CD4-positive, alpha-beta T cell treated with Interleukin-17A for 1 hour (primary cell): Measurements from ENCODE around the gene BTBD16.

Source experiments
- DNase-seq: peaks from one replicate; pipeline ENCODE4 v3.0.0-alpha.2; 2020

The BTBD16 gene

GRCh38 chr10:122323941-122324675 is 53.0 kb downstream of the BTBD16 start:
- no peak for DNase-seq

DNA sequence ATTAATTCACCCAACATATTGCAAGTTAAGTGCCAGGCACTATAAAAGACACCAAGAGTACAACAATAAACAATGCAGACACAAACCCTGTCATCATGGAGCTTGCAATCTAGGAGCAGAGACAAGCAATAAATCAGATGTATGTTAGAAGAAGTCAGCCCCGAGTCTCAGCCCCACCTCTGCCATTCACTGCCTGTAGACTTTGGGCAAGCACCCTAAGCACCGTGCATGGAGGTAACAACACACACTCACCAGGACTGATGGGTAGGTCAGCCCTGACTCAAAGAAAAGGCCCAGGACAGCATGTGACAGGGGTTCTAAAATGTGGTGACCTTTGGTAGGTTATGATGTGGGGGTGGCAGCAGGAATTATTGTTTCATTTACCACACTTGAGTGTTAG is 54.1 kb downstream of the BTBD16 start:
- no peak for DNase-seq

- DNase-seq, result no peak
Measured at GRCh38 chr10:122326385-122326784, 55.3 kb downstream of the BTBD16 start.

DNA sequence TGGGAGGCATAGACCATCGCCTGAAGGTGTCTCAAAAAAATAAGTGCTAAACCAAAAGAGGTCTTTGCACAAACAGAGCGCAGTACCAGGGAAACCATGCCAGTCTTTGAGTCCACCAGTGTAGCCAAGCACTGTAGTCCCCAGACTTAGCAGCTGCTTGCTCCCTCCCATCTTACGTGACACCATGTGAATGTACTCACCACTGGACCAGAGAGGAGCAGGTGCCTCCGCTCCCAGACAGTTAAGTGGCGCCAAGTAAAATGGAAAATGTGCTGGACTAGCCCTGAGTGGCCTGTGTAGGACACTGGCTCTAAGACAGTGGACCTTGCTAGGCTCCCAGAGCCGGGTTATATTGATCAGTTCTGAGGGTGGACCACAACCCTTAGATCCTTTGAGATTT is 55.7 kb downstream of the BTBD16 start:
- no peak for DNase-seq

GRCh38 chr10:122327237-122328206 is 56.4 kb downstream of the BTBD16 start:
- no peak for DNase-seq

GRCh38 chr10:122328676-122329075 is 57.6 kb downstream of the BTBD16 start:
- DNase-seq, result no peak

GRCh38 chr10:122329416-122329815 is 58.3 kb downstream of the BTBD16 start:
- DNase-seq, result no peak

- no peak for DNase-seq
Measured at GRCh38 chr10:122331100-122331499, 60.0 kb downstream of the BTBD16 start.

GRCh38 chr10:122331615-122332446 is 60.7 kb downstream of the BTBD16 start:
- no peak for DNase-seq

- DNase-seq, result no peak
Measured at GRCh38 chr10:122333037-122333436, 61.9 kb downstream of the BTBD16 start.

DNA sequence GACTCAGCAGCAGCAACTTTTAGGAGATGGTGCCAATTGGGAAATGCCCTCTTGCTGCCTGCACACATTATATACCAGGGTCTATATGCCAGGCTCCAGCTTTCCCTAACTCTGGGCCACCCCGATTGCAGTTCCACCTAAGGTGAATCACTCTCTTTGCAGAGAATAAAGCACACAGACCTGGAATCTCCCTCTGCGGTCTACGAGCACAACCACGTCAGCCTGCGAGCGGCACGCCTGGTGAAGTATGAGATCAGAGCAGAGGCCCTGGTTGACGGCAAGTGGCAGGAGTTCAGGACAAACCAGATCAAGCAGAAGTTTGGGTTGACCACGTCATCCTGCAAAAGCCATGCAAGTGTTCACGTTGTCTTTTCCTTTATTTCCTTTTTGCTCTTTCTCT is 65.2 kb downstream of the BTBD16 start:
- DNase-seq, result no peak

GRCh38 chr10:122336961-122337360 is 65.9 kb downstream of the BTBD16 start:
- DNase-seq, result no peak

DNA sequence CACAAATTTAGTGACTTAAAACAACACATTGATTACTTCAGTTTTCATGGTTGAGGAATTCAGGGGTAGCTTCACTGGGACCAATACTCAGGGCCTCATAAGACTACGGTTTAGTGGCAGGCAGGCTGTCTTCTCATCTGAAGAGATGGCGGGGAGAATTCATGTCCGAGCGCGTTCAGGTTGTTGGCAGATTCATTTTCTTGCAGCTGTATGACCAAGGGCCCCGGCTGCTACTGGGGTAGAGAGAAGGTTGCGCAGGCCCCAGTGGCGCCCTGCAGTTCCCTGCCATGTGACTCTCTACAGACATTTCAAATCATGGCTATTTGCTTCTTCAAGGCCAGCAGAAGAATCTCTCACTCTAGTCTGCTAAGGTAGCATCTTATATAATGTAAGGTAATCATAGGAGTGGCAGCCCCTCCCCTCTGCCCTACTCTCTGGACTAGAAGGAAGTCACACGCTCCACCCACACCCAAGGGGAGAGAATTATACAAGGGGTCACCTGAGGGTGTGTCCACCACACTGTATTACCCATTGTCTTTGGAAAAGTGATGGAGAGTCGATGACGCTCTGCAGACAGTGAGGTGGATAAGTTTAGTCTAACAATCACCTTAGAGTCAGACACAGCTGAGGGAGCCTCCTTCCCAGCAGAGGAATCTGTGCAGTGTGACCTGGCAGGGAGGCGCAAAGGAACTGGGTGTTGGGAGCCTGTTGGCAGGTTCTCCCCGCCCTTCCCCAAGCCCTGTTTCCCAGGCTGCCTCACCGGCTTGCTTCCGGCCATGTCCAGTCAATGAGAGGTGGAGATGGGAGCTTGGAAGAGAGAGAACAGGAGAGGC is 67.7 kb downstream of the BTBD16 start:
- DNase-seq, result no peak

DNA sequence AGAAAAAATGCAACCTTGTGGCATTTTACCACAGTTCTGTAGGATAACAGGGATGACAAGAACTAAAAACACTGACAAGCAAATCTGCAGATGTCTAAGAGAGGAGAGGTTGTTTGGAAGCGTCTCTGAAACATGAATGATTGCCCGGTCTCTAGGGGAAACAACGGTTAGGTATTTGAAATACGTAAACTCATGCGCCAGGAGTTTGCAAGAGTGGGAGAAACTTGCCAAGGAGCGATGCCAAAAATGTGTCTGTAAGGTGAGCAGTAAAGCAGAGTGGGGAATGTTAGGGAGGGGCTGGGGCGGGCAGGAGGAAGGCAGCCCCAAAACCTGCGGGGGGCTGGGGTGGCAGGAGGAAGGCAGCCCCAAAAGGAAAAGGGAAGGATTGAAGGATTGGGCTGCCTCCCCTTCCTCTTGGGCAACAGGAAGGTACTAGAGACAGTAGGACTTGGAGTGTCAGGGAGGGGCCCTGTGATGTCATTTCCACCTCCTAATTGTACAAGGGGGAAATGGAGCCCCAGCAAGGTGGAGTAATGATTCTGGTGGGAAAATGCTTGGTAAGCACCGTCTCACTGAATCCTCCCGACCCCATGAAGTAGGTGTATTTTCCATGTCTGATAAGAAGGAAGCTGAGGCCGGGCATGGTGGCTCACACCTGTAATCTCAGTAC is 70.2 kb downstream of the BTBD16 start:
- no peak for DNase-seq

DNA sequence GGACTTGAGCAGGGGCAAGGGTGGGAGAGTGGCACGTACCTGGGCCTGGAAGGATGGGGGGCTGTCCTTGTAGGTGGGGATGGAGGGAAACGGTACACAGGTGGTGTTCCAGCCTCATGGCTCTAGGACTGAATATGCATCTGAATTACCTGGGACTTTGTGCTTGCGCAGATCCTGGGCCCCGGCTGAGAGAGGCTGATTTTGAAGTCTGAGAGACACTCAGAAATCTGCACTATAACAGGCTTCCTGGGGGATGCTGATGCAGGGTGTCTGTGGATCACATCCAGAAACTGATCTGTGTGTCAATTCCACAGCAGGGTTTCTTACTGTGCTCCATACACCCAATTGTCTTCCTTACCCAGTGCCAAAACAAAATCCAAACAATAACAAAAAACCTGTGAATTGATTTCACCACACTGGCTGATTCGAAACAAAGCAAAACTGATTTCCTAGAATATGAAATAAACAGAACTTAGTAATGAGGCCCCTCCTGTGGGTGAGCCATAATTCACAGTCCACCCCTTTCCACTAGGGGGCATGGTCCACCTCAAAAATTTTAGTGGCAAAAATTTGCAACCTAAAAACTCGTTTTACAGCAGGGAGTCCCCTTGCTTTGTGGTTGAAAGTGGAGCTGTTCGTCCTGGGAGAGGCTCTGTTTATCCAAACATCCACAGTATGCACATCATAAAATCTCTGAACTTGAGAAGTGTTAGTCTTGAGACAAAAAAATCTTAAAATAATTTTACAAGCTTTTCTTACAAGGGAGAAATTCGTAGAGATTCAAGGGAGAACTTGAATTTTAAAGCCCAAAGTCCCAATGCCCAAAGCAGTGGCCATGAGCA is 71.4 kb downstream of the BTBD16 start:
- peak; percentile 78 for DNase-seq

DNA sequence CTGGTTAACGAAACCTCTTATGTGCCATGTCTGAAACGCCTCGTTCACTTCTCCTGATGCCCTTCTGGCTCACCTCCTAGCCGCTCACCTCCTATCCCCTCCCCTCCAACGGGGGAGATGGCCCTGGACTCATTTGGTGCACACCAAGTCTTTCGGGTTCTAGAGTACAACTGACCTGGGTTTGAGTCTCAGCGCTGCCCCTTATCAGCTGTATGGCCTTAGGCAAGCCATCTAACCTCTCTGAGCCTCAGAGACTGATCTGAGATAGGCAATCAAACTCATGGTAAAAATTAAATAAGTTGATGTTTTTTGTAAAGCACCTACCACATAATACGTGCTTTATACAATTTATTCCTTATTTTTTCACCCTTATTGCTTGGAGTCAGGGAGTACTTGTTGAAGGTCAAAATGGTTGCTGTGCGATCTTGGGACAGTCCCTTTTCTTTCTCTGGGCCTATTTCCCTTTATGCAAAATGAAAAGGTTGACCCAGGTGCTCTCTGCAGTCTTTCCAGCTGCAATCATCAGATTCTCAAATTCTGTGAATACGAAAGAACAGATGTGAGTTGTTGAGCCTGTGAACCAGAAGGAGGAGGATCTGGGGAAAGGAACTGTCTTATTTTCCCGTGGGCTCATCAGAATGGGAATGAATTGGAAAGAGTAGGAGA is 72.2 kb downstream of the BTBD16 start:
- DNase-seq, result no peak

DNA sequence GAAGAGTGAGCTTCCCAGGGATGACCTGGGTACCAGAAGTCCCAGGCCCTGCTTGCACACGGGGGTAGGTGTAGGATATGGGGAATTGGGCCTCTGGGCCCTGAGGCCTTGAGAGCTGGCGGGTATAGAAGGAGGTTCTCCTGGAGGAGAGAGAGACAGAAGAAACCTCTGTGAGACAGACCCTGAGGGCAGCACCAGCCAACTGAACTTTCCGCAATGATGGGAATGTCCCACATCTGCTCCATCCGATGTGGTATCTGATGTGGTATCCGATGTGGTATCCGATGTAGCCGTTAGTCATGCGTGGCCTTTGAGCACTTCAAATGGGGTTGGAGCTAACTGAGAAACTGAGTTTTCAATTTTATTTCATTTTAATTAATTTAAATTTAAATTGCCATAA is 72.8 kb downstream of the BTBD16 start:
- DNase-seq, result no peak

DNA sequence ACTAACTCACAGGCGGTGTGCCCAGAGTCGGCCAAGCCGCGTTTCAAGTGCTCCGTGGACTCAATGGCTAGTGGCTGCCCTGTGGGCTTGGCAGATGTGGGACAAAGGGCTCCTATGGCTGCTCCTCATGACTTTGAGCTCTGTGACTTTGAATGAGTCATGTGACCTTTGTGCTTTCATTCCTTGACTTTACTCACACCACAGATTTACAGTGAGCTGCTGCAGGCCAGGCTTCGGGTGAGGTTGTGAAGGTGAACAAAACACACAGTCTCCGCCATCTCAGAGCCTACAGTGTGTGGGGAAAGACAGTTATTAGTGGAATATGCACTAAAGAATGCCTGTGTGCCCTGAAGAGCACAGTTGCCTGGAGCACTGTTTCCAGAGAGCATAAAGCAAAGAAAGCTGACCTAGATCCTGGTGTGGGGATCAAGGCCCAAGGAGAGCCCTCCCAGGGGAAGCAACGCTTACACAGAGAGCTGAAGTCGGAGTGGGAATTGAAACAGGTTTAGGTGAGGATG is 73.7 kb downstream of the BTBD16 start:
- no peak for DNase-seq

DNA sequence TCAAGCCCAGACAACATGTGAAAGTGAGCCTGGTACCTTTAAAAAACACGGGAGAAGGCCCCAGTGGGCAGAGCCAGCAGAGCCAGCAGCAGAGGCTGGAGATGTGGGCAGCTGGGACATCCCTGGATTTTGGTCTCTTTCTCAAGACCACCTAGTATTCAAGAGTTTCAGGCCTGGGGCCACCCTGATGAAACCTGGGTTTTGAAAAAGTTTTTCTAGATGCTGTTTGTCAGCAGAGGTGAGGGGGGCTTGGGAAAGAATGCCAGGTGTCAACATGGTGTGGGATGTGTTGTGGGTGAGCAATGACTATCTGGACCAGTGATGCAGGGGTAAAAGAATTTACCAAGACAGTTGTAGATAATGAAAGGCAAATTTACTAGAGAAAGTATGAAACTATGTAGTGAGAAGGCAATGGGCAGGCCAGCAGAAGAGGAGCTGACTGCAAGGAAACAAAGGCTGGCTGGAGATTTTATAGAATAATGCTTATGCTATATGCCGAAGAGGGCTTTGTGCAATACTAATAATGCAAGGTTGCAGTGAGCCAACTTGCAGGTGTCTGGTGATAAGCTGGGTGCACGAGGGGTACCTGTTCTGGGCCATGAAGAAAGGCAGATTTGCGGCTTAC is 75.3 kb downstream of the BTBD16 start:
- DNase-seq, result no peak
